ENCODE results near the gene ZNF467. TPM values are rescaled to one million over a fixed set of nuclear protein-coding genes. Genes with fewer than 3 reads are reported as not detected.

ZNF467 gene
- total RNA-seq, 2 donors from 2014 or later = 6.0 to 7.9 TPM

GRCh38 chr7:149720372-149721083 lies 52.9 kb downstream of the ZNF467 start:
- no peaks in the 10 kb centered on the region for H3K36me3 ChIP-seq
- H3K4me3 ChIP-seq = no peak overlapping the region
- TF ChIP-seq POLR2AphosphoS5 (IDR thresholded peaks at IDR 0.05) = peak; percentile 66
- no peak for TF ChIP-seq CTCF (IDR thresholded peaks at IDR 0.05)
- no peak for TF ChIP-seq POLR2A (IDR thresholded peaks at IDR 0.05)
- WGBS = 67% methylated on average over 22 of the region's 22 CpGs
- H3K4me1 ChIP-seq (replicated peaks) = peaks cover 4% of the 10 kb centered on the region
- DNase-seq (ENCODE audit: low spot score) = peak; percentile 42
- H3K27ac ChIP-seq = no peak overlapping the region
- H3K9me3 ChIP-seq = no peaks in the 10 kb centered on the region
- H3K27me3 ChIP-seq (replicated peaks; ENCODE audit: insufficient read depth) = no peaks in the 10 kb centered on the region
- intact Hi-C loops (cut with DNase I) = no loop called here

- DNase-seq (ENCODE audit: low spot score) = no peak
- no peak for TF ChIP-seq POLR2A (IDR thresholded peaks at IDR 0.05)
- no peak for TF ChIP-seq POLR2AphosphoS5 (IDR thresholded peaks at IDR 0.05)
- TF ChIP-seq CTCF (IDR thresholded peaks at IDR 0.05) = no peak
- H3K4me3 ChIP-seq = no peak overlapping the region
- H3K27ac ChIP-seq = no peak overlapping the region
- 83% methylated on average over 5 of the region's 5 CpGs for WGBS
- no peaks in the 10 kb centered on the region for H3K27me3 ChIP-seq (replicated peaks; ENCODE audit: insufficient read depth)
- no peaks in the 10 kb centered on the region for H3K9me3 ChIP-seq
- intact Hi-C loops (cut with DNase I) = no loop called here
- H3K4me1 ChIP-seq (replicated peaks) = peaks cover 4% of the 10 kb centered on the region
- H3K36me3 ChIP-seq = no peaks in the 10 kb centered on the region
These were observed 53.5 kb downstream of the ZNF467 start for GRCh38 chr7:149719912-149720335.

GRCh38 chr7:149719050-149719899 lies 54.1 kb downstream of the ZNF467 start:
- TF ChIP-seq POLR2AphosphoS5 (IDR thresholded peaks at IDR 0.05) (no peak), CTCF (IDR thresholded peaks at IDR 0.05) (no peak), POLR2A (IDR thresholded peaks at IDR 0.05) (no peak)
- Histone ChIP-seq H3K27me3 (replicated peaks; ENCODE audit: insufficient read depth) (no peaks in the 10 kb centered on the region), H3K36me3 (no peaks in the 10 kb centered on the region), H3K4me1 (replicated peaks) (peaks cover 4% of the 10 kb centered on the region), H3K9me3 (no peaks in the 10 kb centered on the region), H3K27ac (no peak overlapping the region), H3K4me3 (no peak overlapping the region)
- intact Hi-C loops (cut with DNase I) = no loop called here
- no peak for DNase-seq (ENCODE audit: low spot score)
- WGBS = 92% methylated on average over 29 of the region's 29 CpGs

GRCh38 chr7:149718730-149719049 lies 54.7 kb downstream of the ZNF467 start:
- TF ChIP-seq CTCF (IDR thresholded peaks at IDR 0.05) (no peak), POLR2A (IDR thresholded peaks at IDR 0.05) (no peak), POLR2AphosphoS5 (IDR thresholded peaks at IDR 0.05) (no peak)
- Histone ChIP-seq H3K27ac (no peak overlapping the region), H3K9me3 (no peaks in the 10 kb centered on the region), H3K36me3 (no peaks in the 10 kb centered on the region), H3K4me1 (replicated peaks) (peaks cover 4% of the 10 kb centered on the region), H3K4me3 (no peak overlapping the region), H3K27me3 (replicated peaks; ENCODE audit: insufficient read depth) (no peaks in the 10 kb centered on the region)
- intact Hi-C loops (cut with DNase I) = no loop called here
- WGBS = 97% methylated on average over 6 of the region's 6 CpGs
- no peak for DNase-seq (ENCODE audit: low spot score)
